Natural killer cell treated with Interleukin-12 subunit alpha and Interleukin-12 subunit beta and Interleukin-15 and Interleukin-18, amount 100 ng/mL, for 72 hours (primary cell): ENCODE data around the gene DMBT1. TPM values are rescaled to one million over a fixed set of nuclear protein-coding genes. Genes with fewer than 3 reads are reported as not detected.

ENCODE experiments used
- ATAC-seq, 2 donors: fragments of 150-1000 bp; cut with Tn5 transposase in 1 of 2; sonication (Bioruptor Pico), chemical (Tn5 transposase) in 1 of 2; 2 replicates each; pipeline ENCODE4 v1.10.0; 2021
- DNase-seq: peaks from one replicate; pipeline ENCODE4 v3.0.0; 2022; ENCODE audit warnings: low spot score
- H3K27ac Mint-ChIP-seq, 2 donors: 1 replicate in 1 of 2; 2 replicates in 1 of 2; pipeline ENCODE4 v1.8.0; 2022; ENCODE audit warnings: mixed read lengths in 2 of 2, mild to moderate bottlenecking in 1 of 2, moderate library complexity in 1 of 2
- H3K27me3 Mint-ChIP-seq, 2 donors: 1 replicate in 1 of 2; 2 replicates in 1 of 2; pipeline ENCODE4 v1.8.0; 2022; ENCODE audit warnings: mixed read lengths in 2 of 2
- H3K36me3 Mint-ChIP-seq: one replicate; pipeline ENCODE4 v1.8.0; 2022; ENCODE audit warnings: mixed read lengths
- H3K4me1 Mint-ChIP-seq, 2 donors: 1 replicate in 1 of 2; 2 replicates in 1 of 2; pipeline ENCODE4 v1.8.0; 2022; ENCODE audit warnings: low read depth in 2 of 2, mixed read lengths in 2 of 2, mild to moderate bottlenecking in 1 of 2
- H3K4me3 Mint-ChIP-seq: one replicate; pipeline ENCODE4 v1.8.0; 2022; ENCODE audit warnings: mixed read lengths
- H3K9me3 Mint-ChIP-seq: 2 replicates; pipeline ENCODE4 v1.8.0; 2022; ENCODE audit warnings: mixed read lengths
- total RNA-seq, 2 donors: library from RNA; stranded (reverse); gene quantifications; one replicate each; pipeline ENCODE4 v1.2.3, GENCODE V29; 2022

DMBT1 gene
- total RNA-seq, 2 donors from 2014 or later, result not detected

DNA sequence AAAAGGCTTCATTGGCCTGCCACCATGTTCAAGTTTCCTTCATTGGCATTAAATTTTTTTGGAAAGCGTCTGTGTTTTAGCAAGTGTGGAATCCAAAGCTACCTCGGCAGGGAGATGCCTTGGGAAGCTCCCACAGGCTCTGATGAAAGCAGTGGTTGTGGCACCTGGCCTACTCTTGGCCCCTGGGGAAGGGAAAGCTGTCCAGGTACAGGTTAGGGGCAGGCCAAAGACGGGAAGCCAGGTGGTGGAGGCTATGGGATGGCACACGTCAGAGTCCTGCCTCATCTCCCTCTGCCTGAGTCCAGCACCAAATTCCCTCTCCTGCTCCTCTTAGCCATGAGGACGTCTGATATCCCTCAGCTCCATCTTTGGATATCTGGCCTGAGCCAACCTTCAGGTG is 89.3 kb downstream of the DMBT1 start:
- no peak overlapping the region for H3K27ac Mint-ChIP-seq
- H3K27me3 Mint-ChIP-seq, result peaks cover 17 to 26% of the 10 kb centered on the region in 2 donors
- no peak overlapping the region for H3K4me3 Mint-ChIP-seq
- H3K4me1 Mint-ChIP-seq, result no peaks in the 10 kb centered on the region
- H3K36me3 Mint-ChIP-seq, result no peaks in the 10 kb centered on the region
- ATAC-seq (no peak), DNase-seq (no peak)
- no peaks in the 10 kb centered on the region for H3K9me3 Mint-ChIP-seq

- Mint-ChIP-seq H3K4me3 (no peak overlapping the region), H3K36me3 (no peaks in the 10 kb centered on the region), H3K27me3 (peaks cover 22 to 28% of the 10 kb centered on the region in 2 donors), H3K9me3 (no peaks in the 10 kb centered on the region), H3K4me1 (no peaks in the 10 kb centered on the region), H3K27ac (no peak overlapping the region)
- ATAC-seq, result no peak
- DNase-seq, result no peak
These were observed 89.8 kb downstream of the DMBT1 start for GRCh38 chr10:122650331-122650730.

DNA sequence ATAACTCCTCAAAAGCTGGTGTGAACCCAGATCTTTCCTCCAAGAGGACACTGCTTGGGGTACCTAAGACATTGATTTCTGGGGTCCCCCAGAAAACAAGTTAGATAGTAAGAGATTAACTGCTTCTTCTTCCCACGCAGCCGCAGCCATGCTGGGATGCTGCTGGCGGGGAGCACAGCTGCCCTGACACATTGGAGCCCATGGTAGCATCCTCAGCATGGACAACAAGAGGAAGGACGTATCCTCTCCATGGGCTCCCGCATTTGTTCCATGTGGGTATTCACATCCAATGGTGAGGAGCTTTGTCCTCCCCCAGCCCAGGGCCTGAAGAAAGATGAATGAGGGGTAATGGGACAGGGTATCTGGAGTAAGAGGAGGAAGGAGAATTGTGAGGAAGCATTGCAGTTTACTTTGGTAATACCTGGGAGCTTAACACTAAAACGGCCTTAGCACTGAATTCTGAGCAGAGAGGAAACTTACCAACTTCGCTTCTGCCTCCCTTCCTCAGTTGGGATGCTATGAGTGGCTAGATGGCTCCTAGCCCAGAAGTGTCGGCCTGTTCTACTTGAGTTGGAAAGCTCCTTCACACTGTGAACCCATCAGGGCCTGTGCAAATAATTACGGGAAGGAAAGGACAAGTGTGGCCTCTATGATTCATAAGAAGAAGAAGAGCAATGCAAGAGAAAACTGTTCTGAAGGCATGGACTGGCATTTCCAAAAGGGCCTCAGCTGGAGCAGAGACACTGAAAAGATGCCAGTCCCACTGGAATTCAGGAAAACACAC is 95.2 kb downstream of the DMBT1 start:
- H3K9me3 Mint-ChIP-seq, result no peaks in the 10 kb centered on the region
- no peaks in the 10 kb centered on the region for H3K4me1 Mint-ChIP-seq
- H3K36me3 Mint-ChIP-seq, result no peaks in the 10 kb centered on the region
- no peak overlapping the region for H3K27ac Mint-ChIP-seq
- DNase-seq (no peak), ATAC-seq (no peak)
- peaks cover 29% of the 10 kb centered on the region in 2 donors for H3K27me3 Mint-ChIP-seq
- no peak overlapping the region for H3K4me3 Mint-ChIP-seq

DNA sequence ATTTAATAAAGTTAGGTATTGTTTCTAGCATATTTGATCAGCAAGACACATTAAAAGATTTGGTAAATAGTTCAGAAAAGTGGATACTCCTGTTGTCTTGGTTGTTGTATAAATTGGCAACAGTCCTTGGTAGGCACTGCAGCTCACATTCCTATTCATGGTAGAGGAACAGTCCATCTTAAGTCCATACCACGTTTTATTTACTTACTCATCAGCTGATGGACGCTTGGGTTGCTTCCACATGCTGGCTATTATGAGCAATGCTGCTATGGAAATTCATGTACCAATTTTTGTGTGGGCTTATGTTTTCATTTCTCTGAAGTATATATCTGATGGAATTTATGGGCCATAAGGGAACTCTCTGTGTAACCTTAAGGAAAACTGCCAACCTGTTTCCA is 95.8 kb downstream of the DMBT1 start:
- Mint-ChIP-seq H3K4me1 (no peaks in the 10 kb centered on the region), H3K27me3 (peaks cover 29% of the 10 kb centered on the region in 2 donors), H3K9me3 (no peaks in the 10 kb centered on the region), H3K36me3 (no peaks in the 10 kb centered on the region), H3K27ac (no peak overlapping the region), H3K4me3 (no peak overlapping the region)
- no peak for ATAC-seq
- no peak for DNase-seq

DNA sequence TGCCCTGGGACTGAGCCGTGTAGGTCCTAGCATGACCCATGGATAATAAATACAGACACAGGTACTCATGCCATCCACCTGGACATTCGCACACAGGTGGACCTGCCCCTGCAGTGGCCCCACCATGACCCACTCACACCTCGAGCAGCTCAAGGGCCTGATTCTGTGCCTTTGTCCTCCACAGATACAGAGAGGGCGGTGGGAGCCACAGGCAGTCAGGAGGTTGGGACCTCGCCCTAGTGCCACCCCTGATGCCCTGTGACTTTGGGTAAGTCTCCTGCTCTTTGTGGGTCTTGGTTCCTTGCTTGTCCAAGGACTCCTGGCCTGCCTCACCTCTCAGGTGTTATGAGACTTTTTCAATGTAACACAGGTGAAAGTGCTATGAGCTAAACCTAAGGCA is 96.2 kb downstream of the DMBT1 start:
- no peaks in the 10 kb centered on the region for H3K36me3 Mint-ChIP-seq
- H3K9me3 Mint-ChIP-seq, result no peaks in the 10 kb centered on the region
- H3K27ac Mint-ChIP-seq, result no peak overlapping the region
- no peaks in the 10 kb centered on the region for H3K4me1 Mint-ChIP-seq
- no peak for DNase-seq
- H3K27me3 Mint-ChIP-seq, result peaks cover 28 to 29% of the 10 kb centered on the region in 2 donors
- ATAC-seq, result peak; percentile 25 to 49
- H3K4me3 Mint-ChIP-seq, result no peak overlapping the region

- no peak for DNase-seq
- peak in 1 of 2 donors; percentile 15 for ATAC-seq
- H3K4me1 Mint-ChIP-seq, result no peaks in the 10 kb centered on the region
- H3K4me3 Mint-ChIP-seq, result no peak overlapping the region
- H3K27me3 Mint-ChIP-seq, result peaks cover 23 to 26% of the 10 kb centered on the region in 2 donors
- no peaks in the 10 kb centered on the region for H3K36me3 Mint-ChIP-seq
- H3K9me3 Mint-ChIP-seq, result no peaks in the 10 kb centered on the region
- H3K27ac Mint-ChIP-seq, result no peak overlapping the region
These were observed 96.7 kb downstream of the DMBT1 start for GRCh38 chr10:122657255-122657654.

DNA sequence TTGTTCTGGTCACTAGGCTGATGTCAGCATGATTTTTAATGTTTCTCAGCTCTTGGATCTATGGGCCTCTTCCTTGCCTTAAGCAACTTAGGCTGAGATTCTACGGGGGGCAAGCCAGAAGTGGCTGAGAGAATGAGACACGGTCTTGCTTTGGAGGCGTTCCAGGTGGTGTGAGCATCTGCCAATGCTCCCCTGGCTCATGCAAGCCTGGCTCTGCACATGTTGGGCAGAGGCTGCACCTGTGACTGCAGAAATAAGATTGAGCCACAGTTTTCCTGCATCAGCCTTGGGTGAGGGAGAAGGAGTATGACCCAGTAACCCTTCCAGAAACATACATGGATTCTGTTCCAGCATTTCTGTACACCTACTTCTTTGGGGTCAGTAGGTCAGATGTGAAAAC is 97.2 kb downstream of the DMBT1 start:
- no peaks in the 10 kb centered on the region for H3K9me3 Mint-ChIP-seq
- ATAC-seq, result no peak
- no peaks in the 10 kb centered on the region for H3K36me3 Mint-ChIP-seq
- peaks cover 23 to 26% of the 10 kb centered on the region in 2 donors for H3K27me3 Mint-ChIP-seq
- DNase-seq, result no peak
- no peak overlapping the region for H3K27ac Mint-ChIP-seq
- no peaks in the 10 kb centered on the region for H3K4me1 Mint-ChIP-seq
- H3K4me3 Mint-ChIP-seq, result no peak overlapping the region

DNA sequence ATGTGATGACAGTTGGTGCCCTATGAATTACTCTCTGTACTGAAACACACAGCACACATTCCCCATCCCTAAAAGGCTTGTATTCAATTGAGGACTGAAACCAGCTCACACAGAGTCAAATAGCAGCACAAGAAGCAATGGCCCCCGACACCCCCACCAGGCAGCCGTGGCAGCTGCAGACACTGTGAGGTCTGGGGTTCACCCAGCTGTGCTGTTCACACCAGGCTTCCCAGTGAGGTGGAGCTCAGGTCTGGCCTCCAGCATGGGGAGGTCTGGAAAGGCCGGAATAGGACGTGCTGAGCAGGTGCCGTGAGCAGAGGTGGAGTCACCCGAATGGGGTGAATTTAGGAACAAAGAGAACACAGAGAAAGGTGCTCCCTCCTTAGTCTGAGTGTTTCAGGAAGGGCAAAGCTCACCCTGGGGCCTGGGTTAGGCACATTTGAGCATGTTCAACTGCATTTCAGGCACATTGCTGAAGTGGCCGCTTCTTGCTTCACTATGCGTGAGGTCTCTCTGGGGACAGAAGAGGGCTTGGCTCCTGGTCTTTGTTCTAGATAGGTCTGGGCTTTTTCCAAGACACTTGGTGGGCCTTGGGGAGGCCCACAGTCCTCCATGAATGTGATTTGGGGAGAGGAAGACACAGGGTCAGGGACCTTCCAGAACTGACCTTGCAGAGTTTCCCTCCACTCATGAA is 97.9 kb downstream of the DMBT1 start:
- H3K27ac Mint-ChIP-seq, result no peak overlapping the region
- no peak for ATAC-seq

DNA sequence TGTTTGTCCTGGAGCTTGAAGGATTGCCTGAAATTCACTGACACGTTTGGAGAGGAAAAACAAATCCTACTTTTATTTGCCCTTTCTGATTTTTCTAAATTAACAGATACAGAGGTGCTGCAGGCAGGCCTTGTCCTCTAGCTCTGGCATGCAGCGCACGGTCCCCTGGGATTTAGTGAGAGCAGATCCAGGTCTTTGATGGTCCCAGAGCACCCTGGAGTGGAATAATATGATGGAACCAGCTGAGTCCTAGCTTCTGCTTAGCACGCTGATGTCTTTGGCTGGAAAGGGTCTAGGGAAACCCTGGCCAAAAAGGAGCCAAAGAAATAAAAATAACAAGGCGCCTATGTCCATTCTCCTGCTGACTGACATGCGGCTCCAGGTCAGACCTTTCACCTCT is 98.6 kb downstream of the DMBT1 start:
- Mint-ChIP-seq H3K27ac (no peak overlapping the region), H3K4me1 (no peaks in the 10 kb centered on the region), H3K36me3 (no peaks in the 10 kb centered on the region), H3K9me3 (no peaks in the 10 kb centered on the region), H3K4me3 (no peak overlapping the region), H3K27me3 (peaks cover 19 to 22% of the 10 kb centered on the region in 2 donors)
- DNase-seq, result no peak
- ATAC-seq, result no peak

More for the DNA sequence above, 97.9 kb downstream of the DMBT1 start:
- Mint-ChIP-seq H3K27me3 (peaks cover 21 to 23% of the 10 kb centered on the region in 2 donors), H3K36me3 (no peaks in the 10 kb centered on the region), H3K4me3 (no peak overlapping the region), H3K4me1 (no peaks in the 10 kb centered on the region), H3K9me3 (no peaks in the 10 kb centered on the region)
- no peak for DNase-seq

DNA sequence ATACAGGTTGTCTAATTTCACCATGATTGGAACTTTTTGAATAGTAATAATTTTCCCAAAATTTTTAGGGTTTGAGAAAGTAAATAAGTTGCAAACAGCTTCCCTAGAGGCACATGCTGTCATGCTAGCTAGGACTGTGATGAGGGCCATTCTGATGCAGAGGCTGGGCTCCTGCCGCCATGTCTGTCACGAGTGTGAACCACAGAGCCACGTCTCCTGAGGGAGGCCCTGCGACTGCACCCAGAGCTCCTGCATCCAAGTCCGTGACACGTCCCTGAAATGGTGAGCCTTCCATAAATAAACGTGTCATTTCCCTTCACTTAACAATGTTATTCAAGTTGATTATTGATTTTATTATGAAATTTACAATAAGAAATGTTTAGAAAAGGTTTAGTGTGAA is 99.1 kb downstream of the DMBT1 start:
- DNase-seq, result no peak
- H3K4me3 Mint-ChIP-seq, result no peak overlapping the region
- no peak for ATAC-seq
- no peaks in the 10 kb centered on the region for H3K36me3 Mint-ChIP-seq
- H3K27ac Mint-ChIP-seq, result no peak overlapping the region
- no peaks in the 10 kb centered on the region for H3K4me1 Mint-ChIP-seq
- no peaks in the 10 kb centered on the region for H3K9me3 Mint-ChIP-seq
- H3K27me3 Mint-ChIP-seq, result peaks cover 18 to 22% of the 10 kb centered on the region in 2 donors

DNA sequence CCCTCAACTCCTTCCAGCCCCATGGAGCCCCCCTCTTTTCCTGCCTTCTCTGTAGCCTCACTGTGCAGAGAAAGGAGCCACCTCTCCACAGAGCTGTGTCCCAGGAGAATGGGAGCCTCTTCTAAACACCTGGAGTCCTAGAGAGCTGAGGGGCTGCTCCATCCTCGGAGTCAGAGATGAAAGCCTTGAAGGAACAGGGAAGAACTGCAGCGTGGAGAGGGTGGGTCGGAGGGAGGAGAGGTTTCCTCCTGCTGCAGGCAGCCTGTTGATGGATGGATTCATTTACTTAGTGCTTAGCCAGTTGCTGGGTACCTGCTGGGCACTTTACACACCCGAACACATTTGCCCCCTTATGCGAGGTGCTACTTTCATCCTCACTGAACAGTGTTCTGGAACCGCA is 100.1 kb downstream of the DMBT1 start:
- H3K4me1 Mint-ChIP-seq, result no peaks in the 10 kb centered on the region
- H3K27ac Mint-ChIP-seq, result no peak overlapping the region
- ATAC-seq (no peak), DNase-seq (no peak)
- no peaks in the 10 kb centered on the region for H3K9me3 Mint-ChIP-seq
- H3K36me3 Mint-ChIP-seq, result no peaks in the 10 kb centered on the region
- H3K4me3 Mint-ChIP-seq, result no peak overlapping the region
- peaks cover 13 to 23% of the 10 kb centered on the region in 2 donors for H3K27me3 Mint-ChIP-seq

GRCh38 chr10:122662231-122662630 is 101.7 kb downstream of the DMBT1 start:
- H3K36me3 Mint-ChIP-seq, result no peaks in the 10 kb centered on the region
- ATAC-seq, result no peak
- H3K9me3 Mint-ChIP-seq, result no peaks in the 10 kb centered on the region
- no peak for DNase-seq
- peaks cover 9 to 33% of the 10 kb centered on the region in 2 donors for H3K27me3 Mint-ChIP-seq
- H3K27ac Mint-ChIP-seq, result no peak overlapping the region
- no peak overlapping the region for H3K4me3 Mint-ChIP-seq
- H3K4me1 Mint-ChIP-seq, result no peaks in the 10 kb centered on the region

DNA sequence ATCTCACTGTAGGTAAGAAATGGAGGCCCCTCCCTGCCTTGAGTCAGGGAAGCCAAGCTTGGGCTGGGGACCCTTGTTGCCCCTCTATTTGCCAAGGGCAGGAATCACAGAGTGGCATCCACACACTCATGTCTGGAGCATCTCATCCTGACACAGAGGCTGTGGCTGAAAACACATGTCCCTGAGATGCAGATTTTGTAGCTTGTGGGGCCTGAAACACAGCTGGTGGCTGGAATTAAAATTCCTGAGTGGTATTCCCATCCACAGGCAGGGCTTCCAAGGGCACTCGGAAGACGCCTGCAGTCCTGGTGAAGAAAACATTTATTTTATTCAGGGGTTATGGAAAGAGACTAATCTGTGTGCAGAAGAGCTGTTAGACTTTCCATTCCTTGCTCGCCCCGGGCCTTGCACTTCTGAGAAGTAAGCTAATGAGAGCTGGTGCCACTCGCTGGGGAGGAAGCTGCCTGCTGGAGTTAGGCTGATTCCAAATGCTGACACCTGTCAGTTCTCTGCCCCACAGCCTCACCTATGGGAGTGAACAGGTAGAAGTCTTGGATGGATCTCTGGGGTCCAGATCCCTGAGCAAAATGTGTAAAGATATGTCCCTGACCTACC is 103.1 kb downstream of the DMBT1 start:
- no peak overlapping the region for H3K4me3 Mint-ChIP-seq
- no peaks in the 10 kb centered on the region for H3K9me3 Mint-ChIP-seq

DNA sequence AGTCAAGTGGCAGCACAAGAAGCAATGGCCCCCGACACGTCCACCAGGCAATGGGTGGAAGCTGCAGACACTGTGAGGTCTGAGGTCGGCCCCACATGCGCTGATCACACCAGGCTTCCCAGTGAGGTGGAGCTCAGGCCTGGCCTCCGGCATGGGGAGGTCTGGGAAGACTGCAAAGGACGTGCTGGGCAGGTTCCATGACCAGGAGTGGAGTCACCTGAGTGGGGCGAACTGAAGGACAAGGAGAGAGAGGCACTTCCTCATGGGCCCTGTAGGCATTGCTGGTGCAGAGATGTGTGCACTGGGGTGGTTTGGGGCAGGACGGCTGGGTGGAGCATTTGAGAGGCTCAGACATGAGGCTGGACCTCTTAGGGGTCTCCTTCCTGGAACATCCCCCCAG is 103.9 kb downstream of the DMBT1 start:
- no peaks in the 10 kb centered on the region for H3K9me3 Mint-ChIP-seq
- ATAC-seq (no peak), DNase-seq (no peak)
- no peak overlapping the region for H3K27ac Mint-ChIP-seq
- H3K4me3 Mint-ChIP-seq, result no peak overlapping the region
- no peaks in the 10 kb centered on the region for H3K4me1 Mint-ChIP-seq
- no peaks in the 10 kb centered on the region for H3K36me3 Mint-ChIP-seq
- peaks cover 13 to 42% of the 10 kb centered on the region in 2 donors for H3K27me3 Mint-ChIP-seq

More for the DNA sequence above, 103.1 kb downstream of the DMBT1 start:
- DNase-seq (no peak), ATAC-seq (no peak)
- Mint-ChIP-seq H3K4me1 (no peaks in the 10 kb centered on the region), H3K27ac (no peak overlapping the region), H3K36me3 (no peaks in the 10 kb centered on the region), H3K27me3 (peaks cover 13 to 42% of the 10 kb centered on the region in 2 donors)
